Frontal cortex (tissue), 4 donors: ENCODE data around the gene SLC13A1. TPM values are rescaled to one million over a fixed set of nuclear protein-coding genes. Genes with fewer than 3 reads are reported as not detected.

Source experiments
- DNase-seq, 2 donors: peaks; one replicate each; pipeline ENCODE4 v3.0.0; 2012; ENCODE audit warnings: low spot score in 2 of 2
- FAIRE-seq: peaks from 2 replicates; lab custom pipeline; 2012; peaks lifted over from hg19 to GRCh38; lab: Jason Lieb, UNC
- total RNA-seq: library from RNA; depleted of rRNA; stranded (reverse); fragments of >200 nt; gene quantifications from one replicate; pipeline ENCODE4 v1.2.3, GENCODE V29; 2014
- donor health status: control.
- donor health status: control.
- donor health status: control.

SLC13A1 gene
- total RNA-seq, 1 donor from 2014 or later = not detected

DNA sequence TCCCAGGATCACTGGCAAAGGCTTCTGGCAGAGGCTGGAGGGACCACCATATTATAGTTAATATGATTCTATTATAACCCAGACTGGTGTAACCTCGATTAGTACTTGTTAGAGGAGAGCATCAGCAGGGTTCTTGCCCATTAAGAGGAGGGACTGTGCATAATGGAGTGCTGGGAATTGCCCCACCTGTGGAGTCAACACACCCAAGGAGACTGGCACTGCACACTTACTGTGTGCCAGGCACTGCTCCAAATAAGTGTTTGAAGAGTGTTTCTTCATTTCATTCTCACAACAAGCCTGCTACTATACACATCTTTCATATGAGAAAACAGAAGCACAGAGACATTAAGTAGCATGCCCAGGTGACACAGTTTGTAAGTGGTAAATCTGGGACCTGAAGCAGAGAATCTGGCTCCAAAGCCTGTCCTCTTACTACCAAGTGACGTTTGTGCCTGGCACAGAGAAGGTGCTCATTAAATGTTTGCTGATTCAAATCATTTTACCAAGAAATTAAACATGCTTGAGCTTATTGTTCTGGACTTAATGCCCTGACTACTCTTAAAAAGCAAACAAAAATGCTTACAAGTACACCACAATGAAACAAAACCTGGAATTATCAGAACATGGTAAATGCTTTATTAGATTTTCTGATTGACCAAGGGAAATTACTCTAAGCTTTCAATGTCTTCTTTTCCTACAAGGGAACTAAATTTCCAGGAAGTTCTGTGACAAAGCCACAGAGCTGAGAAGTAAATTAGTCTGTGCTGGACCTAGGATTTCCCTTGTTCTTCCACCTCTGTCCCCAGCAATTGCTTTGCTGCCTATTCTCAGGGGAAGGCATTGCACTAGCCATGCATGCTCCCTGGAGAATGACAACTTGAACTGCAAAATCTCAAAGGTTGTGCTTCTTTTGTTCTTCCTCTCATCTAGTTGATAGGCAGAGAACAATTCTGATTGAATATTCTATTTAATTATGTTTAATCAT, 809 bp downstream of the SLC13A1 start:
- FAIRE-seq (no peak), DNase-seq (no peak)

DNA sequence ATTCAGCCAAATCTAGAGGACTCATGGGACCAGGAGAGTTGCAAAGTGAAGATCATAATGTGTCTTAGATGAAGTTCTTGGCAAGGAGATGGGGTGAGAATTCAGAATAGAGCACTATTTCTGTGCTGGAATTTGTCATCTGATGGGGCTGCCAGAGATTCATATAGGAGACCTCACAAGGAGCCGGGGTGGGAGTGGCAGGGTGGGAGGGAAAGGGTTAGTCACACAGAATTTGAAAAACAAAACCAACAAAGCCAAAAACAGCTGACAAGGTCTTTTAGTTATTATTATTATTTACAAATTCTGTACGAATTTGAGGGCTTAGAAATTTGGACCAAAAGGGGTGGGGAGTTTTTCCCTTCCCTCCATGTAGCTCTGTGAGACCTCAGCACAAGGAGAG, 1.7 kb downstream of the SLC13A1 start:
- no peak for FAIRE-seq

DNA sequence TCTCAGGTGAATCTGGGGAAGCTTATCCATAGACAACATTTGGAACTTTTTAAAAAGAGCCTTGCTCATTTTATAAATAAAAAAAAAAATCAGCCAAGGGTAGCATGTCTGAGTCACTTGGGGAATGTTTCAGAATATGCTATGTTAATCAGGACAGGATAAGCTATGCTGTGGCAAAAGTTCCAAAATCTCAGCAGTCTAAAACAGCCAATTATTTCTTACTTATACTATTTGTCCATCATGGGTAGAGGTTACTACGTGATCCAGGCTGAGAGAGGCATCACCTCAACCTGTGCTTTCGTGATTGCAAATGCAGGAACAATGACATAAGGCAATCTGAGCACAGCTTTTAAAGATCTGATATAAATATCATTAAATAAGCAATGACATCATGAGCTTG, 6.5 kb downstream of the SLC13A1 start:
- FAIRE-seq (no peak), DNase-seq (no peak)

More for the DNA sequence above, 1.7 kb downstream of the SLC13A1 start:
- no peak for DNase-seq

DNA sequence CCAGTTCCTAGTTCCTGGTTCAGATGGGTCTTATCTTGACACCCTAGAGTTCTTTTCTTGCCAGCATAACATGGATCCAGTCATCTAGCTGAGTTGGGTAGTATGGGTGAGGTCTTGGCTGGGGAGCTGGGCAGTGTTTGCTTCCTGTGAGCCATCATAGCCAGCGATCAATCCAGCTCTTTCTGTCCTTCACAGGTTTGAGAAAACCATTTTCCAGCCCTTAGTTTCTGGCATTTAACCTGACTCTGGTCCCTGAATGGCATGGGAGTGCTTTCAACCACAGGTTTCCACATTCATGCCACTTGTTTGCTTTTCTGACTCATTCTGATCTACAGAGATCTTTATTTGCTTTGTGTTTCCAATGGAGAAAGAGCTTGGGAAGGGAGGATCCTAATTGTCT, 8.6 kb downstream of the SLC13A1 start:
- FAIRE-seq = no peak
- DNase-seq = no peak

DNA sequence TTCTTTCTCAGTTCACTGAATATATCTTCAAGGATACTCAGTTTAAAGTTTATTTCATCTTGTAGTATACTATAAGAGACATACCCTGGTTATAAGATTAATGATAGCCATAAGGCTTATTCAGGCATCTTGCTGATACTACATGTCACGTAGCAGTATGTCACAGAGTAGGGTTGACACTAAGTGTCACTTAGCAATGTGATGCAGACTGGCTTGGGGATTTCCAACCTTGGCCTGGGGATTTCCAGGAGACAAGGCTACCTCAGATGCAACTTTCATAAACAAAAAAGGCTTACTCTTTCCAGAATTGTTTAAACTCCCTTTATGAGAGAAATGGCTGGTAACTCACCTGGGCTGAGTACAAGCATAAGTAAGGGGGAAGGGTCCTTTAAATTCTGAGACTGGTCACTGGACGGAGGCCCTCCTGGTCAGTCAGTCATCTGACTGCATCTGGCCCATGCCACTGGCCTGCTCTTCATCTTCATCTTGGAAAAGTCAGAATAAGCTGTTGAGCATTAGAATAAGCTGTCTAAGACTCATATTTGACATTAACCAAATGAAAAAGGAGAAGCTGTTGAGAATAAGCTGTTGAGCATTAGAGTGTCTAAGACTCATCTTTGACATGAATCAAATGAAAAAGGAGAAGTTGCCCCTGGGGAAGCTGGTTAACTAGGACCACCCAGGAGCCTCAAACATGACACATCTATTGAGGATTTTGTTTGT, 9.5 kb downstream of the SLC13A1 start:
- FAIRE-seq = no peak
- DNase-seq = no peak

DNA sequence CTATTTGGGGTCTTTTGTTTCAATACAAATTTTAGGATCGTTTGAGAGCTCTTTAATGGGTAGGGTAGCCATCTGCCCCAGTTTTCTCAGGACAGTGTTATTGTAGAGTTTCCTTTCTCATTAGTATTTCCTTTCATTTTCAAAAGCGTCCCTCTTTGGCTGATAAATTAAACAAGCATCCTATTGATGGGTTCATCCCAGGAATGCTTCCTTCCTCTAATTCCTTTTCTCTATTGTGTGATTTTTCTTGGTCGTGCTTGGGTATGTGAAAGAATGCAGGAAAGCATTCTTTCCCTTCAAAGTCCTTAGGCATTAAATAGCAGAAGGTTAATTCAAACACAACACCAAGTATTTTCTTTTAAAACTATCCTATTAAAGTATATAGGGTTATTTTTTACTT, 14.0 kb downstream of the SLC13A1 start:
- DNase-seq = no peak
- FAIRE-seq = no peak

DNA sequence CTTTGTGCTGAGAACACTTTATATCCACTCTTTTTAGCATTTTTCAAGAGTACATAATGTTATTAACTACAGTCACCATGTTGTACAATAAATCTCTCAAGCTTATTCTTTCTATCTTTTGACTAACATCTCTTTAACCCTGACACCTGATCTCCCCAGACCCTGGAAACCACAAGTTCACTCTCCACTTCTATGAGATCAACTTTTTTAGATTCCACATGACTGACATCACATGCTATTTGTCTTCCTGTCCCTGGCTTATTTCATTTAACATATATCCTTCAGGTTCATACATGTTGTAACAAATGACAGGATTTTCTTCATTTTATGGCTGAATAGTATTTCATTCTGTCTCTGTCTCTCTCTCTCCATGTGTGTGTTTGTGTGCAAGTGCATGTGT, 15.5 kb downstream of the SLC13A1 start:
- DNase-seq (no peak), FAIRE-seq (no peak)

DNA sequence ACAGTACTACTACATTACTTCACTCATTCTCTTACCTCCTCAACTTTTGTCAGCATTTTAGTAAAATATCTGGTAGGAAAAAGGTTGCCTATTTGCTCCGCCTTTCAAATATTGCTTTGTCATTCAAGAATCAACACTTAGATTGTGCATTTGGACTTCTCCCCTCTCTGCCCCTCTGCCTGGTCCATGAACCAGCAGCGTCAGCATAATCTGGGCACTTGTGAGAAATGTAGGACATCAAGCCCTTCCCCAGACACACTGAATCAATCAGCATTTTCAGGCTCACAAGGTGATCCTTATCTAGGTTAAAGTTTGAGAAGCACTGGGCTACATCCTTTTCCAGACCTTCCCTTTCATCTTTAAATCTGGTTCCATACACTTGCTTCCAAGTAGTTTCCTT, 16.3 kb downstream of the SLC13A1 start:
- DNase-seq (no peak), FAIRE-seq (no peak)

DNA sequence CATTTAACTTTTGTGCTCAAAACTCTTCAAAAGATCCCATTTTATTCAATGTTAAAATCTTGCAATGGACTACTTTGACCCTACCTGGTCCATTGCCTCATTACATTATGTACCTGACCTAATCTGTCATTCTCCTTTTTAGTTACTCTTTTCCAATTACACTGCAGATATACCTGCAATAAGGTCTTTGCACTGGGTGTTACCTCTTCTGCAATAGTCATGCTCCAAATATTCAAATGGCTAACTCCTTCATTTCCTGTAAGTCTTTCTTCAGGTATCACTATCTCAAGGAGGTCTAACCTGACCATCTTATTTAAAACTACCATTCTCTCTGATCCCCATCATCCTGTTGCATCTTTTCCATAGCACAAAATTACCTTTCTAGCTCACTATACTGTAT, 22.3 kb downstream of the SLC13A1 start:
- FAIRE-seq = no peak
- DNase-seq = no peak

DNA sequence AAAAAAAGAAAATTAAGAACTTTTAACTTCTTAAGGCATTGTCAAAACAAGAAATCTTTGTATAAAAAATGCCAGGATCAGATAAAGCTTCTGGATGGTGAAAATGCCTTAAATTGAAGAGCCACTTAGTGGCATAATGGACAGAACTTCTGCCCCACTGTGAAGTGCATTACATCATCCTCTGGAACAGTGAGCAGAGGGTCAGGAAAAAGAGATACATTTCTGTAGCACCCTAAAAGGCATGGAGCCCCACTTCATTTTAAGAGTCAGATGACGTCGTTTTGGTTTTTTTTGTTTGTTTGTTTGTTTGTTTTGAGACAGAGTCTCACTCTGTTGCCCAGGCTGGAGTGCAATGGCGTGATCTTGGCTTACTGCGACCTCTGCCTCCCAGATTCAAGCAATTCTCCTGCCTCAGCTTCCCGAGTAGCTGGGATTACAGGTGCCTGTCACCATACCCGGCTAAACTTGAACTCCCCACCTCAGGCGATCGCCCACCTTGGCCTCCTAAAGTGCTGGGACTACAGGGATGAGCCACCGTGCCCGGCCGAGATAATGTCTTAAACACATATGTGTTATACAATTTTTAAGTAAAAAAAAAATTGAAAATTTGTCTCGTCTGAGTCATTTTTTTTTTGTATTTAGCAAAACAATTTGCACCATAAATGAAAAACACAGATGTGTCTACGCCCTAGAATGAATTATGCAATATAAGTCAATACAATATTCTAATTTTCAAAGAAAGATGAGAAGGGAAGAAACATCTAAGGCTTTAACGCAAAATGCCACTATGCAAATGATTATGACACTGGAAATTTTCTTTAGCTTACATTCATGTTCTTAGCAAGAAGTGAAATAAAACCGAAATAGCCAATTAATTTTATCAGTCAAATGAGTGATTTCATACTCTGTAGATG, 29.2 kb downstream of the SLC13A1 start:
- FAIRE-seq = no peak

DNA sequence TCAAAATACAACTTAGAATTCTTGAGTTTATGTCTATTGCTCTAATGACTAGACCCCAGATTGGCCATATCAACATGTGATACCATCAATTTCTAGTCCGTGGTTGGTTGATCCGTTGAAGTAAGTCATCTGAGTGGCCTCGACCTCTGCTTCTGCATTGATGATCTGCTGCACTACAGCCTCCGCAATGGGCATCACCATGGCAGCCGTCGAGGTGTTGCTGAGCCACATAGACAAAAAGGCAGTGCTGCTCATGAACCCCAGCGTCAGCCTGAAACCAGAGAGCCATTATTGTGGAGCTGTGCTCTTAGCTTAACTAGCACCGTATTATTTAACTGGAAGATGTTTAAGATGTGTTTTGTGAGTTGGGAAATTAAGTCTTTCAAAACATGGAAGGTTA, 30.7 kb downstream of the SLC13A1 start:
- DNase-seq = no peak
- no peak for FAIRE-seq

More for the DNA sequence above, 29.2 kb downstream of the SLC13A1 start:
- no peak for DNase-seq

DNA sequence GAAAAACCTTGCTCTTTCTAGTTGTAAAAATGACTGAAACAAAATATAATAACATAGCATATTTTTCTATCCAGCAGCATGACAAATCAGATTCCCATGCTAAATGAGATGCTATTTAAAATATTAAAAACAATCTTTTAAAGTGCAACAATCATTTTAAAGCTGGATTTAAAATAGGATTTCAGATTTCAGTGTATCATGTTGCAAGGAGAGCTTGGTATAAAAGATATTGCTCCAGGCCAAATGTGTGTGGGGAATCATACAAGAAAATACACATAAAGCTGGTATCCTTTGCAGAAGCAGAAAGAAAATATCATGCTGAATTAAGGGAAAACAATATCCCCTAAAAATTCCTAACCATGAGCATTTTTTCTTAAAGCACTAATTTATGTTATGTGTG, 42.2 kb downstream of the SLC13A1 start:
- FAIRE-seq = no peak
- no peak for DNase-seq

DNA sequence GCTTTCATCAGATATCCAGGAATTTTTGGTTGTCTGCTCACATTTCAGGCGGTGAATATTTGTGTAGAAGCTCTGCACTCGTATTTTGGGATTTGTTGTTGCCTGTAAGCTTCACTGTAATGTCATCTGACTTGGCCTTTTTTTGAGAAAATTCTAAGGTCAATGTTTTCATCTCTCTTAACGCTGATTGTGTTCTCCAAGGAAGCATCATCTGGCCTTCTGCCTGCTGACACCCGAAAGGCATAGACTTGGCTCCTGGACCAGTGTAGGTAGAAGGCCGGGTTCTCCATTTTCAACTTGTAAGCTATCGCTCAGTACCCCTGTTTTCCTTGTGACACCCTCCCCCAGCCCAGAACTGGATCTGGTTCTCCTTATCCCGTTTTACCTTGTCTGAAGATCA, 44.2 kb downstream of the SLC13A1 start:
- DNase-seq = no peak

DNA sequence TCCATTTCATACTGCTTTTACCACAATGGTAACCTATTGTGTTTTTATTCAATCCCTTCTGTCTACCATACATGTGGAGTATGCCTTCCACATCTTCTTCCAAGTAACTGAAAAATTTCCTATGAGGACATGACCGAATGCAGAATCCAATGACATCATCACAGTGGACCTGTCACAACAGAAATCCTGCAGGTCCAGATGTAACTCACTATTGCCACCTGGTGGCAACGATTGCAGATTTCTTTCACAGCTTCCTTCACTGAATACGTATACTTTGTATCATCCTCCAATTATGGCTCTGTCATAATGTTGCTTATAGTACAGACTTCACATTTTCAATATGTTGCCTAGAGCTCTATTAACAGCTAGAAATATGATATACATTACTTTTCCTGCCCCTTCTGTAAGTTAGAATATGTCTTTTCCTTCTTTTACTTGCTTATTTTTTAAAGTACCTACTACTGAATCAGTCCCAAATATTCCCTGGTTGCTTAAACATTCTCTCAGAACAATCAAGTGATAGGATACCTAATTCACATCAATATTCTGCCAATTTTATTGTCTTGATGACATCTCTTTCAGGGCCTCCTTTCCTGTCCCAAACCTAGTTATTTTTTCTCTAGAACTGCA, 45.4 kb downstream of the SLC13A1 start:
- peak; percentile 72 for FAIRE-seq
- DNase-seq = peak; percentile 1 to 33

More for the DNA sequence above, 44.2 kb downstream of the SLC13A1 start:
- FAIRE-seq = no peak

DNA sequence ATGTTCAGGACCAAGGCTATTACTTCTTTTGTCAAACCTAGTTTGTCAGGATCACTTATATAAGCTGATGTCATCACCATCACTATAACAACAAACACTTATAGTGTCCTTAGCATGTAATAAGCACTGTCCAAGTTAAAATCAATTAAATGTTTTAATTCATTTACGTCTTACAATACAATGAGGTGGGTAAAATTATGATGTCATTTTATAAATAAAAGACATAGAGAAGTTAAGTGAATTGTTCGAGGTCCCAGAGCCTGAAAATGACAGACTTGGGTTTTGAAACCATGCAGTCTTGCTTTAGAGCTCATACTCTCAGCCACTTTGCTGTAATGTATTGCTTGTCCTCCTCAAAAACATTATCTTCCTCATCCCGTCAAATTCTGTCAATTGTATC, 48.3 kb downstream of the SLC13A1 start:
- DNase-seq (no peak), FAIRE-seq (no peak)

DNA sequence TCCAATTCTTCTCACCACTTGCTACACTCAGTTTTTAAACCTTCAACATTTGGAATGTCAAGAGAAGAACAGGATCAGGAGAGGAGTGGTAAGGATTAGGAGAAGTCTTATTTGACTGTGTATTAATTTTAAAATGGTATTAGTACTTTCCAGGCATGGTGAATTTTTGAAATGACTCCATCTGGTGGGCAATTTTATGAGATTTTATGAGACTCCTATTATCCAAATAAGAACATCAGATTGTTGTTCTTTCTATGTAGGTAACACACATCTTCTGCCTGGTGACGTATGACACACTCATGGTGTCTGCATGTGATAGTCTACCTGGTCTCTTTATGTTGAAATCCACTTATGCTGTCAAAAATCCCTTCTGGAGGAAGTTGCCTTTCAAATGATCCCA, 51.0 kb downstream of the SLC13A1 start:
- DNase-seq (no peak), FAIRE-seq (no peak)

DNA sequence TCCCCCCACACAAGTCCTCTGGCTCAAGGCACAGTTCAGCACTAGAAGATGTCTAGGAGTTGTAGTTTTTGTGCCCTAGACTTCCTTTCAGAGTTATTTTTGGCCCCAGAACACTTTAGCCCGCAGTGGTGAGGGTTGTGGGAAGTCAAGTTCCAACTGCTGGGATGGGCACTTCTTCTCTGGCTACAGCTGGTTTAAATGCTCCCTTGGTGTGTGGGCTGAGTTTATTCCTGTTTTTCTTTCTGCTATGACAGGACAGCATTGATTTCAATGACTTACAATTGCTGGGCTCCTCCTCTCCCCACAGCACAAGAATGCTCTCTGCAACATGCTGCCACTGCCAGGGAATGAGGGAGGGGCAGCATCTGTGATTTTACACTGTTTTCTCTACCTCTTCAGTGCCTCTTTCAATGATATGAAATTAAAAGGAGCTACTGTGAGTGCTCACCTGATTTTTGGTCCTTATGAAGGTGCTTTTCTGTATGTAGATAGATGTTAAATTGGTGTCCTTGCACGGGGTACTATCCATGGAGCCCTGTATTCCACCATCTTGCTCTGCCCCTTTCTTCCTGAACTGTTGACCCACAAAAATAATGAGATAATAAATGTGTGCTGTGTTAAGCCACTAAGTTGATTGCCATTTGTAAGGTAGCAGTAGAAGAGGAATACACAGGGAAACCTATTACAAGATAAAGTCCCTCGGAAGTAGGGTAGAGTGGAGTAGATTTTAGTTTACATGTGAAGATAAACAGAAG, 56.3 kb downstream of the SLC13A1 start:
- no peak for FAIRE-seq
- no peak for DNase-seq

DNA sequence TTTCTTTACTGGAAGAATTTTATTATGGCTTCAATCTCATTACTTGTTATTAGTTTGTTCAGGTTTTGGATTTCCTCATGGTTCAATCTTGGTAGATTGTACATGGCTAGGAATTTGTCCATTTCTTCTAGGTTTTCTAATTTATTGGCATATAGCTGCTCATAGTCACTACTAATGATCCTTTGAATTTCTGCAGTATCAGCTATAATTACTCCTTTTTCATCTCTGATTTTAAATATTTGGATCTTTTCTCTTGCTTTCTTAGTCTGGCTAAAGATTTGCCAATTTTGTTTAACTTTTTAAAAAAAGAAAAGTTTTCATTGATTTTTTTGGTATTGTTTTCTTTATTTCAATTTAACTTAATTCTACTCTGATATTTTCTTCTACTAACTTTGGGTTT, 59.2 kb downstream of the SLC13A1 start:
- DNase-seq (no peak), FAIRE-seq (no peak)

DNA sequence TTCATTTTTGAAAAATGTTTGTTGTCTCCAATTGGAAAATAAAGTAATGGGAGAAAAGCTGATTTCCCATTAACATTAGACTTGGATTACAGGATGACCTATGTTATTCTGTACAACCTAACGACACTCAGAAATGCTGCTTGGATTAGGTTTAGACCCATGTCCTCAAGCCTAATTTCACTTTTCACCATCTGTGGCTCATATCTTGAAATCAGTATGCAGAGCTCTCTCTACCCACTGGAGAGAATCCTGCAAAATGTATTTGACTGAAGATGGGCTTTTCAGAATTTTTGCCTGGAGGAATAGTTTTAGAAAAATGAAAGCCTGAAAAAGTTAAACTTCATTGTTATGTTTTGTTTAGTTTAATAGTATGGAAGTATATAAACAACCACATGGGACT, 63.8 kb downstream of the SLC13A1 start:
- no peak for FAIRE-seq

More for the DNA sequence above, 63.8 kb downstream of the SLC13A1 start:
- DNase-seq = no peak
